PC-3 (cell line): ENCODE data around the gene NUB1. TPM values are rescaled to one million over a fixed set of nuclear protein-coding genes. Genes with fewer than 3 reads are reported as not detected.

ENCODE experiments used
- ATAC-seq: fragments of 200-7000 bp; cut with Tn5 transposase; 2 replicates; pipeline ENCODE4 v1.9.1; 2020; ENCODE audit warnings: mild to moderate bottlenecking, moderate library complexity
- BruUV-seq: library from RNA; stranded (reverse); fragments of 400-500 nt; replicated peaks from 2 replicates; lab custom pipeline; 2021; lab: Mats Ljungman, UMichigan
- CTCF ChIA-PET: fragments of 300-600 bp; sonication (Branson Sonifier 250); formaldehyde crosslinking; loops from one replicate; lab custom pipeline; 2022; ENCODE audit warnings: antibody characterized with exemption; lab: Charles Lee
- POLR2A ChIA-PET: fragments of 300-600 bp; sonication (Branson Sonifier 250); formaldehyde crosslinking; loops from one replicate; lab custom pipeline; 2022; ENCODE audit warnings: antibody characterized with exemption; ENCODE audit not compliant: unreplicated experiment; lab: Charles Lee
- DNase-seq: peaks from one replicate; pipeline ENCODE4 v3.0.0-alpha.2; 2015
- H2AFZ ChIP-seq: fragments of 300-600 bp; sonication (generic); 2 replicates; pipeline ENCODE4 v1.6.0; 2016; ENCODE audit warnings: antibody characterized with exemption, low read length
- H3F3A ChIP-seq: fragments of 300-600 bp; sonication (generic); one replicate; pipeline ENCODE4 v1.6.0; 2017; ENCODE audit warnings: antibody characterized with exemption, low read length, control low read depth, mild to moderate bottlenecking; ENCODE audit not compliant: unreplicated experiment
- H3K27ac ChIP-seq: fragments of 300-600 bp; sonication (generic); 2 replicates; pipeline ENCODE4 v1.5.1; 2016; ENCODE audit warnings: mild to moderate bottlenecking, low read length
- H3K27me3 ChIP-seq: fragments of 300-600 bp; sonication (generic); 2 replicates; pipeline ENCODE4 v1.6.1; 2016; ENCODE audit warnings: low read length, mixed read lengths
- H3K36me3 ChIP-seq: fragments of 300-600 bp; sonication (generic); 2 replicates; pipeline ENCODE4 v1.6.1; 2016; ENCODE audit warnings: low read depth, mixed run types, low read length, mixed read lengths
- H3K4me1 ChIP-seq: fragments of 300-600 bp; sonication (generic); 2 replicates; pipeline ENCODE4 v1.5.1; 2016; ENCODE audit warnings: low read length; ENCODE audit not compliant: insufficient read depth
- H3K4me2 ChIP-seq: fragments of 300-600 bp; sonication (generic); 2 replicates; pipeline ENCODE4 v1.6.0; 2016; ENCODE audit warnings: low read length
- H3K4me3 ChIP-seq: fragments of 300-600 bp; sonication (generic); 2 replicates; pipeline ENCODE4 v1.5.1; 2016; ENCODE audit warnings: mild to moderate bottlenecking, low read length, mixed read lengths
- H3K79me2 ChIP-seq: fragments of 300-600 bp; sonication (generic); 2 replicates; pipeline ENCODE4 v1.6.1; 2017; ENCODE audit warnings: low read length, mixed read lengths
- H3K9ac ChIP-seq: fragments of 300-600 bp; sonication (generic); 2 replicates; pipeline ENCODE4 v1.6.0; 2016; ENCODE audit warnings: mild to moderate bottlenecking, low read length
- H3K9me2 ChIP-seq: fragments of 300-600 bp; sonication (generic); replicated peaks from 2 replicates; pipeline ENCODE4 v1.6.1; 2016; ENCODE audit warnings: mixed run types, low read length, mixed read lengths
- H3K9me3 ChIP-seq: fragments of 300-600 bp; sonication (generic); 2 replicates; pipeline ENCODE4 v1.6.1; 2016; ENCODE audit warnings: low read length, mixed read lengths
- H4K20me1 ChIP-seq: fragments of 300-600 bp; sonication (generic); 2 replicates; pipeline ENCODE4 v1.6.1; 2016; ENCODE audit warnings: low read length, mixed read lengths
- EZH2 ChIP-seq: fragments of 300-600 bp; sonication (generic); IDR thresholded peaks from one replicate; pipeline ENCODE4 v1.6.1; 2017; ENCODE audit warnings: antibody characterized with exemption, mild to moderate bottlenecking, low read length; ENCODE audit not compliant: unreplicated experiment
- EZH2phosphoT487 ChIP-seq: fragments of 300-600 bp; sonication (generic); IDR thresholded peaks from 2 replicates; pipeline ENCODE4 v1.6.1; 2018; ENCODE audit warnings: mild to moderate bottlenecking, antibody characterized with exemption, low read length, borderline replicate concordance
- intact Hi-C: fragments of 100-400 bp; cut with micrococcal nuclease; formaldehyde crosslinking; loops from 2 replicates; pipeline ENCODE4 v1.9.0; 2023
- total RNA-seq: library from RNA; depleted of rRNA; stranded (reverse); fragments of >200 nt; gene quantifications from 2 replicates; pipeline ENCODE4 v1.2.3, GENCODE V29; 2014; rRNA removed
- TF ChIP-seq, protein P1 (sequence below): fragments of 300-600 bp; sonication (generic); conservative IDR thresholded peaks from 2 replicates; pipeline ENCODE4 v1.5.1; 2017; ENCODE audit warnings: antibody characterized with exemption, low read depth, mild to moderate bottlenecking, low read length

The NUB1 gene
- total RNA-seq, 1 experiment from 2014 or later = 40.1 TPM

DNA sequence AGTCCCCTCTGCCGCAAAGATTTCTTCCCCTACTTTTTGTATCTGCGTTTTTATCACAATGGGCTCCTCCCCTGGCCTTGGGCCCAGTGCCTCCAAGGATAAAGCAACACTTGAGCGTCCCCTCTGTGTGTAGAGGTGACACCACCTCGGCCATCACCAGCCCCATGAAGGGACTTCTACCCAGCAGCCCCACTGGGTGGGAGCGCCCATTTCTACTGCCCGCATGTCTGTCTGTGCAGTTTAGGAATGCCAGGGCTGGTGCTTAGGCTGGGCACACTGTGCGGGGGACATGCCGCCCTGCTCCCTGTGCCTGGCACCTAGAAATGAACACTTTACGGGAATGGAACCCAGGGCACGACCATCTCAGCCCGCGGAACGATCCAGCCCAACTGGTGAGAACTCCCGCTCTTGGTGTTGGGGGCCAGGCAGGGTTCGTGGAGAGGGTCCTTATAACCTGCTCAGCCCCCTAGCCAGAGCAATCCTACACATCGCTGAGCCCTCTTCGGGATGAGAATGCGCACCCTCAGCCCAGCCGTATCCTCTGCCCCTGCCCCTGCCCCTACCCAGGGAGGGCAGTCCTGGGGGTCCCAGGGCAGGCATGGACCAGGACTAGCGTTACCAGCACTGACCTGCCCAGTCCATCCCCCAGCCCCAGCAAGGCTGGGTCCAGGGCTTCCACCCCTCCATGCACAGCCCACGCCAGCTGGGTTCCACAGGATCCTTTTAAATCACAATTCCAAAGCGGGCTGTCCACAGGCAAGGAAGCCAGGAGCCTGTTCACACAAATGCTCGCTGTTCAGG lies 85.5 kb downstream of the NUB1 start:
- H3K4me1 ChIP-seq = peaks cover 10% of the 10 kb centered on the region
- H3F3A ChIP-seq = no peaks in the 10 kb centered on the region
- ATAC-seq (peak; percentile 13; the same call in 1 of the 2 replicates), DNase-seq (no peak)
- no TSS peak for BruUV-seq
- no peak for TF ChIP-seq EZH2phosphoT487
- TF ChIP-seq, protein P1, sequence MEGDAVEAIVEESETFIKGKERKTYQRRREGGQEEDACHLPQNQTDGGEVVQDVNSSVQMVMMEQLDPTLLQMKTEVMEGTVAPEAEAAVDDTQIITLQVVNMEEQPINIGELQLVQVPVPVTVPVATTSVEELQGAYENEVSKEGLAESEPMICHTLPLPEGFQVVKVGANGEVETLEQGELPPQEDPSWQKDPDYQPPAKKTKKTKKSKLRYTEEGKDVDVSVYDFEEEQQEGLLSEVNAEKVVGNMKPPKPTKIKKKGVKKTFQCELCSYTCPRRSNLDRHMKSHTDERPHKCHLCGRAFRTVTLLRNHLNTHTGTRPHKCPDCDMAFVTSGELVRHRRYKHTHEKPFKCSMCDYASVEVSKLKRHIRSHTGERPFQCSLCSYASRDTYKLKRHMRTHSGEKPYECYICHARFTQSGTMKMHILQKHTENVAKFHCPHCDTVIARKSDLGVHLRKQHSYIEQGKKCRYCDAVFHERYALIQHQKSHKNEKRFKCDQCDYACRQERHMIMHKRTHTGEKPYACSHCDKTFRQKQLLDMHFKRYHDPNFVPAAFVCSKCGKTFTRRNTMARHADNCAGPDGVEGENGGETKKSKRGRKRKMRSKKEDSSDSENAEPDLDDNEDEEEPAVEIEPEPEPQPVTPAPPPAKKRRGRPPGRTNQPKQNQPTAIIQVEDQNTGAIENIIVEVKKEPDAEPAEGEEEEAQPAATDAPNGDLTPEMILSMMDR = no peak
- TF ChIP-seq EZH2 = no peak
- ChIA-PET CTCF (no interaction called here), POLR2A (interaction anchor here (0.6 kb wide), 1 partner anchor 88 kb away, joined by 3 read pairs; no protein-coding TSS in a partner anchor)
- H2AFZ ChIP-seq = no peak overlapping the region
- H3K9me3 ChIP-seq = no peaks in the 10 kb centered on the region
- H3K4me3 ChIP-seq = no peak overlapping the region
- no peaks in the 10 kb centered on the region for H3K27me3 ChIP-seq
- intact Hi-C loops = no loop called here
- H4K20me1 ChIP-seq = no peaks in the 10 kb centered on the region
- H3K36me3 ChIP-seq = no peaks in the 10 kb centered on the region
- no peak overlapping the region for H3K9ac ChIP-seq
- no peaks in the 10 kb centered on the region for H3K79me2 ChIP-seq
- no peak overlapping the region for H3K27ac ChIP-seq
- H3K4me2 ChIP-seq = no peak overlapping the region
- H3K9me2 ChIP-seq = no peaks in the 10 kb centered on the region

DNA sequence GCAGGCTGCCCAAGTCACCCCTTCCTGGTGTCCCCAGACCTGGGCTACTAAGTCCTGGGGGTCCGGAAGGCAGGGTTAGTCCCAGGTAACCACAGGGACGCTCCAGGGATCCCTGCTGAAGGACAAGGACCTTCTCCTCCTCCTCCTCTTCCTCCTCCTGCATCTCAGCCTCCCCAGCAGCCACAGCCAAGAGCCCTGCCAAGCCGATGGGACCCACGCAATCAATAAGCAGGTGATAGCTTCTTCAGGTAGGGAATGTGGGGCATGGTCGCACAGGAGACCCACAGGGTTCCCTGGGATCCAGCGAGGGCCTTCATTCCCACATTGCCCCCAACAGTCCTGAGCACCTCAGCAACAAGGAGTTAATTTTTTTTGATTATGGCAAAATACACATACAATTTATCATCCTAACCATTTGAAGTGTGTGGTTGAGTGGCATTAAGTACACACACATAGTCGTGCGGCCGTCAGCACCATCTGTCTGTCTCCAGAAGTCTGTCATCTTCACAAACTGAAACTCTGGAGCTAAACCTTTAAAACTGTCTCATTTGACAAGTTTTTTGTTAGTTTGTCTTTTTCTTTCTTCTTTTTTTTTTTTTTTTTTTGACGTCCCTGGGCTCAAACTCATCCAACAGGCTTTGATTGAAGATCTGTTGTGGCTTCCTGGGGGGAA lies 86.2 kb downstream of the NUB1 start:
- H3K9ac ChIP-seq = no peak overlapping the region
- no peaks in the 10 kb centered on the region for H3K9me3 ChIP-seq
- no peaks in the 10 kb centered on the region for H3K9me2 ChIP-seq
- H3K4me2 ChIP-seq = no peak overlapping the region
- ChIA-PET CTCF (interaction anchor here (0.7 kb wide), 1 partner anchor 114 kb away, joined by 6 read pairs; no protein-coding TSS in a partner anchor), POLR2A (interaction anchor here (0.6 kb wide), 1 partner anchor 62 kb away, joined by 11 read pairs; no protein-coding TSS in a partner anchor)
- no peak overlapping the region for H3K4me3 ChIP-seq
- H2AFZ ChIP-seq = no peak overlapping the region
- H3K79me2 ChIP-seq = no peaks in the 10 kb centered on the region
- intact Hi-C loops = no loop called here
- H3K4me1 ChIP-seq = peaks cover 10% of the 10 kb centered on the region
- no peaks in the 10 kb centered on the region for H4K20me1 ChIP-seq
- no peaks in the 10 kb centered on the region for H3K27me3 ChIP-seq
- no TSS peak for BruUV-seq
- no peak overlapping the region for H3K27ac ChIP-seq
- DNase-seq (no peak), ATAC-seq (no peak)
- TF ChIP-seq, protein P1 = no peak
- TF ChIP-seq EZH2phosphoT487 (no peak), EZH2 (no peak)
- H3K36me3 ChIP-seq = no peaks in the 10 kb centered on the region
- no peaks in the 10 kb centered on the region for H3F3A ChIP-seq

Other genes with a start within 250 kb of the NUB1 start
- gene GBX1, start 174.1 kb upstream of the NUB1 start, total RNA-seq = not detected in 2 replicates
- not detected in 2 replicates for gene ASB10, start 154.6 kb upstream of the NUB1 start, total RNA-seq
- gene H2BK1, start 131.3 kb upstream of the NUB1 start, total RNA-seq = not detected in 2 replicates
- 55.5 and 75.0 TPM in 2 replicates for gene ABCF2, start 114.6 kb upstream of the NUB1 start, total RNA-seq
- 30.1 and 36.5 TPM in 2 replicates for gene CHPF2, start 109.3 kb upstream of the NUB1 start, total RNA-seq
- gene SMARCD3, start 93.1 kb upstream of the NUB1 start, total RNA-seq = 8.6 and 9.1 TPM in 2 replicates
- gene WDR86, start 68.2 kb downstream of the NUB1 start, total RNA-seq = not detected in 2 replicates
- gene CRYGN, start 98.3 kb downstream of the NUB1 start, total RNA-seq = 0.11 TPM in 1 of 2 replicates, not detected in the other
- gene RHEB, start 178.1 kb downstream of the NUB1 start, total RNA-seq = 87.0 and 99.3 TPM in 2 replicates